Measurements from ENCODE around the gene CCDC57. TPM values are rescaled to one million over a fixed set of nuclear protein-coding genes. Genes with fewer than 3 reads are reported as not detected.

The CCDC57 gene
- total RNA-seq, 1 experiment from 2014 or later, result 69.9 TPM

GRCh38 chr17:82062984-82063368 lies 149.7 kb downstream of the CCDC57 start:
- H3K36me3 Mint-ChIP-seq (ENCODE audit: insufficient read depth, unreplicated experiment), result peaks cover 51% of the 10 kb centered on the region
- intact Hi-C loops (cut with micrococcal nuclease; ENCODE audit: unreplicated experiment), result no loop called here

GRCh38 chr17:82062076-82062983 lies 150.3 kb downstream of the CCDC57 start:
- H3K27me3 Mint-ChIP-seq (ENCODE audit: unreplicated experiment), result no peaks in the 10 kb centered on the region
- BruUV-seq (replicated peaks), result no TSS peak
- intact Hi-C loops (cut with micrococcal nuclease; ENCODE audit: unreplicated experiment), result no loop called here
- no peaks in the 10 kb centered on the region for H3K9me3 Mint-ChIP-seq (ENCODE audit: low read depth, unreplicated experiment)
- CTCF ChIA-PET, result no interaction called here
- no peak for TF ChIP-seq CTCF (IDR thresholded peaks at IDR 0.05; ENCODE audit: unreplicated experiment)
- H3K36me3 Mint-ChIP-seq (ENCODE audit: insufficient read depth, unreplicated experiment), result peaks cover 58% of the 10 kb centered on the region
- DNase-seq, result no peak
- H3K4me1 Mint-ChIP-seq (ENCODE audit: low read depth, unreplicated experiment), result no peaks in the 10 kb centered on the region
- no peak overlapping the region for H3K4me3 Mint-ChIP-seq (ENCODE audit: low read depth, unreplicated experiment)
- no peak overlapping the region for H3K27ac Mint-ChIP-seq (ENCODE audit: unreplicated experiment)

More at GRCh38 chr17:82062984-82063368, 149.7 kb downstream of the CCDC57 start:
- Mint-ChIP-seq H3K4me3 (ENCODE audit: low read depth, unreplicated experiment) (no peak overlapping the region), H3K27me3 (ENCODE audit: unreplicated experiment) (no peaks in the 10 kb centered on the region), H3K9me3 (ENCODE audit: low read depth, unreplicated experiment) (no peaks in the 10 kb centered on the region), H3K4me1 (ENCODE audit: low read depth, unreplicated experiment) (no peaks in the 10 kb centered on the region), H3K27ac (ENCODE audit: unreplicated experiment) (no peak overlapping the region)
- BruUV-seq (replicated peaks), result no TSS peak
- no peak for TF ChIP-seq CTCF (IDR thresholded peaks at IDR 0.05; ENCODE audit: unreplicated experiment)
- CTCF ChIA-PET, result no interaction called here
- DNase-seq, result no peak

DNA sequence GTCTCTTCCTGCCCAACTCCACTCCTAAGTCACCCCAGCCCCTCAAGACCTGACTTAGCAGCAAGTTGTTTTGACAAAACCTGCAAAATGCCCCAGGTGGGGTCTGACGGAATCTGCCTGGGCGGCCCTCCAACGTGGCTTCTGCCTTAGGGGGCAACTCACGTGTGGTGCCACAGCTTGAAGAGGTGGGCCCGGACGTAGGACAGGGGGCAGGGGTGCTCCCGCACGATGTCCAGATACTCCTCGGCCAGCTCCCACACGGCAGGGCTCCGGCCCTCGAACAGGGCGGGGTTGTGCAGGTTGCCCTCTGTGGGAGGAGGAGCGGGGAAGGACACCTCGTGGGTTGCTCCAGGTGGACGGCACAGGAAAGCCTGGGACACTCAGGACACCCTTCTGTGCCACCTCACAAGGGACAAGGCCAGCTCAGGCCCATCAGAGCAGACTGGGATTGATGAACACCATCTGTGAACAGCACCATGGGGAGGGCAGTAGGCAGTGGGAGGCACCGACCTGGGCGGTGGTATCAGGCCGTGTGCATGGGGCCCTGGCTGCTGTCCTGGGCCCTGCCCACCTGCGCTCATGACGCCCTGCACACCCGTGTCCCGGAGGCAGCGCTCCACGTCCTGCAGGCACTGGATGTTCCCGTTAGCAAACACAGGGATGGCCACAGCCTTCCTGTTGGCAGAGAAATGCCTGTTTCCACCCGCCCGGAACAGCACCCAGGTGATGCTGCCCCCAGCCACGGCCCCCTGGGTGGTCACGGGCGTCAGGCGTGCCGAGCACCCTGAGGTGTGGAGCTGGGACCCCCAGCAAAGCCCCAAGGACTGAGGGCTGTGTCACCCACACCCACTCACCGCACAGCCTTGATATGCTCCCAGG lies 151.4 kb downstream of the CCDC57 start:
- H3K4me1 Mint-ChIP-seq (ENCODE audit: low read depth, unreplicated experiment), result no peaks in the 10 kb centered on the region
- no peak for TF ChIP-seq CTCF (IDR thresholded peaks at IDR 0.05; ENCODE audit: unreplicated experiment)
- CTCF ChIA-PET, result no interaction called here
- H3K27ac Mint-ChIP-seq (ENCODE audit: unreplicated experiment), result no peak overlapping the region
- H3K36me3 Mint-ChIP-seq (ENCODE audit: insufficient read depth, unreplicated experiment), result peaks cover 64% of the 10 kb centered on the region
- no peak overlapping the region for H3K4me3 Mint-ChIP-seq (ENCODE audit: low read depth, unreplicated experiment)
- no peaks in the 10 kb centered on the region for H3K27me3 Mint-ChIP-seq (ENCODE audit: unreplicated experiment)
- DNase-seq, result no peak
- intact Hi-C loops (cut with micrococcal nuclease; ENCODE audit: unreplicated experiment), result no loop called here
- H3K9me3 Mint-ChIP-seq (ENCODE audit: low read depth, unreplicated experiment), result no peaks in the 10 kb centered on the region
- no TSS peak for BruUV-seq (replicated peaks)

GRCh38 chr17:82060614-82061013 lies 152.0 kb downstream of the CCDC57 start:
- H3K9me3 Mint-ChIP-seq (ENCODE audit: low read depth, unreplicated experiment), result no peaks in the 10 kb centered on the region
- H3K4me1 Mint-ChIP-seq (ENCODE audit: low read depth, unreplicated experiment), result no peaks in the 10 kb centered on the region
- peaks cover 64% of the 10 kb centered on the region for H3K36me3 Mint-ChIP-seq (ENCODE audit: insufficient read depth, unreplicated experiment)
- DNase-seq, result no peak
- BruUV-seq (replicated peaks), result no TSS peak
- CTCF ChIA-PET, result no interaction called here
- no peaks in the 10 kb centered on the region for H3K27me3 Mint-ChIP-seq (ENCODE audit: unreplicated experiment)
- intact Hi-C loops (cut with micrococcal nuclease; ENCODE audit: unreplicated experiment), result no loop called here
- no peak overlapping the region for H3K27ac Mint-ChIP-seq (ENCODE audit: unreplicated experiment)
- H3K4me3 Mint-ChIP-seq (ENCODE audit: low read depth, unreplicated experiment), result no peak overlapping the region
- TF ChIP-seq CTCF (IDR thresholded peaks at IDR 0.05; ENCODE audit: unreplicated experiment), result no peak

Data from Calu3 (cell line).